Fibroblast of lung (primary cell): ENCODE results near the gene SUPT7L.

ENCODE experiments used
- EZH2 ChIP-seq: IDR thresholded peaks from 2 replicates; pipeline ENCODE4 v1.5.1; 2012; ENCODE audit warnings: low read length, control low read depth, mild to moderate bottlenecking; ENCODE audit errors: missing control alignments
- TF ChIP-seq, protein P1 (sequence below), 2 donors: IDR thresholded peaks in 1 of 2; conservative IDR thresholded peaks in 1 of 2; 1 replicate in 1 of 2; 2 replicates in 1 of 2; pipeline ENCODE4 v1.5.1; 2011 to 2012; ENCODE audit warnings: low read length in 2 of 2, control low read depth in 1 of 2, inconsistent platforms in 1 of 2, low read depth in 1 of 2, mild to moderate bottlenecking in 1 of 2

GRCh38 chr2:27680571-27680970, 17.2 kb upstream of the SUPT7L start:
- TF ChIP-seq, protein P1, sequence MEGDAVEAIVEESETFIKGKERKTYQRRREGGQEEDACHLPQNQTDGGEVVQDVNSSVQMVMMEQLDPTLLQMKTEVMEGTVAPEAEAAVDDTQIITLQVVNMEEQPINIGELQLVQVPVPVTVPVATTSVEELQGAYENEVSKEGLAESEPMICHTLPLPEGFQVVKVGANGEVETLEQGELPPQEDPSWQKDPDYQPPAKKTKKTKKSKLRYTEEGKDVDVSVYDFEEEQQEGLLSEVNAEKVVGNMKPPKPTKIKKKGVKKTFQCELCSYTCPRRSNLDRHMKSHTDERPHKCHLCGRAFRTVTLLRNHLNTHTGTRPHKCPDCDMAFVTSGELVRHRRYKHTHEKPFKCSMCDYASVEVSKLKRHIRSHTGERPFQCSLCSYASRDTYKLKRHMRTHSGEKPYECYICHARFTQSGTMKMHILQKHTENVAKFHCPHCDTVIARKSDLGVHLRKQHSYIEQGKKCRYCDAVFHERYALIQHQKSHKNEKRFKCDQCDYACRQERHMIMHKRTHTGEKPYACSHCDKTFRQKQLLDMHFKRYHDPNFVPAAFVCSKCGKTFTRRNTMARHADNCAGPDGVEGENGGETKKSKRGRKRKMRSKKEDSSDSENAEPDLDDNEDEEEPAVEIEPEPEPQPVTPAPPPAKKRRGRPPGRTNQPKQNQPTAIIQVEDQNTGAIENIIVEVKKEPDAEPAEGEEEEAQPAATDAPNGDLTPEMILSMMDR (conservative IDR thresholded peaks at IDR 0.05 in 1 of 2, IDR thresholded peaks at IDR 0.05 in 1 of 2; ENCODE audit: low read depth in 1 of 2, low read length in 2 of 2) = no peak
- no peak for TF ChIP-seq EZH2
